Colonic mucosa (tissue), 4 donors: ENCODE measurements around the gene KEL. TPM values are rescaled to one million over a fixed set of nuclear protein-coding genes. Genes with fewer than 3 reads are reported as not detected.

Source experiments
- DNase-seq: peaks from one replicate; pipeline ENCODE4 v3.0.0-alpha.2; 2020
- H3K27ac ChIP-seq: fragments of 200-600 bp; one replicate; pipeline ENCODE4 v1.8.0; 2021
- H3K27me3 ChIP-seq: fragments of 200-600 bp; one replicate; pipeline ENCODE4 v1.8.0; 2021
- H3K36me3 ChIP-seq: fragments of 200-600 bp; one replicate; pipeline ENCODE4 v1.8.0; 2021
- H3K4me1 ChIP-seq: fragments of 200-600 bp; one replicate; pipeline ENCODE4 v1.8.0; 2021; ENCODE audit warnings: mild to moderate bottlenecking
- H3K4me3 ChIP-seq: fragments of 200-600 bp; one replicate; pipeline ENCODE4 v1.8.0; 2021
- H3K9ac ChIP-seq, 2 donors: one replicate each; pipeline ENCODE4 v1.7.0; 2013; ENCODE audit warnings: control low read depth in 2 of 2, low read depth in 2 of 2, low read length in 2 of 2
- H3K9me3 ChIP-seq: fragments of 200-600 bp; one replicate; pipeline ENCODE4 v1.8.0; 2021
- intact Hi-C: fragments of 100-400 bp; cut with DNase I; formaldehyde crosslinking; loops from one replicate; pipeline ENCODE4 v1.14.1; 2022
- total RNA-seq, 2 donors: library from RNA; stranded (reverse); fragmentation: NEBNext Ultra II Directional in 1 of 2; extraction: Animal tissue kit (Norgen Biotek cat#: 25700) in 1 of 2; gene quantifications; one replicate each; pipeline ENCODE4 v1.2.1, GENCODE V29; 2021
- TF ChIP-seq, protein P1 (sequence below): fragments of 200-600 bp; IDR thresholded peaks from one replicate; pipeline ENCODE4 v1.8.0; 2022; ENCODE audit warnings: antibody characterized with exemption, mild to moderate bottlenecking
- donor health status: healthy.
- donor health status: DM: no; HTN: no; CAD: no.
- donor health status: DM: no; HTN: no; CAD: no.

The KEL gene
- total RNA-seq, 2 donors from 2014 or later: 0.77 TPM; not detected in 1

DNA sequence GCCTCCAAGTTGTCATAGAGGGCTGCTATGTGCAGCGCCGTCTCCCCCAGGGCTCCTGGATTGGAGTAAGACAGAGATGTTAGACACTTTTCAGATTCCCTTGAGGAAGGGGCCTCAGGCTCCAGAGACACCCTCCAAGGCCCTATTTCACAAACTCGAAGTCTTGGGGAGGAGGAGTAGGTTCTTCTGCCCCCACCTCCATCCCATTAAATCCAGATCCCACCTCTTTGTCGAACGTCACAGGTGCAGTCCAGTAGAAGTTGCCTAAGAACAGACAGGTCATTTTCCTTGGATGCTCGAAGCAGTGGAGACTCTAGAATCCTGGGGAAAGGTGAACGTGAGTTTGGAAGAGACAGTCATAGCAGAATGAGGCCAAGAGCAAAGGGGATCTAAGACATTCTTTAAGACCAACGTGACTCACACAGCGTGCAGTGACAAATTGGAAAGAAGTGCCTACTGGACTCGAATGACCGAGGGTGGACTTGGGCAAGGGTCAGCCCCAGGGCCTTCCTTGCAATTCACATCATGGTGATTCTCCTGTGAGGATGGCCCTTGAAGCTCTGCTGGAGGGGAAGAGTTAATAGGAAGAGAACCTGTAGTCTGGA, 31.9 kb downstream of the KEL start:
- no peaks in the 10 kb centered on the region for H3K4me1 ChIP-seq
- intact Hi-C loops: no loop called here
- no peak for DNase-seq
- H3K9me3 ChIP-seq: no peaks in the 10 kb centered on the region
- H3K9ac ChIP-seq: no peak overlapping the region
- TF ChIP-seq, protein P1, sequence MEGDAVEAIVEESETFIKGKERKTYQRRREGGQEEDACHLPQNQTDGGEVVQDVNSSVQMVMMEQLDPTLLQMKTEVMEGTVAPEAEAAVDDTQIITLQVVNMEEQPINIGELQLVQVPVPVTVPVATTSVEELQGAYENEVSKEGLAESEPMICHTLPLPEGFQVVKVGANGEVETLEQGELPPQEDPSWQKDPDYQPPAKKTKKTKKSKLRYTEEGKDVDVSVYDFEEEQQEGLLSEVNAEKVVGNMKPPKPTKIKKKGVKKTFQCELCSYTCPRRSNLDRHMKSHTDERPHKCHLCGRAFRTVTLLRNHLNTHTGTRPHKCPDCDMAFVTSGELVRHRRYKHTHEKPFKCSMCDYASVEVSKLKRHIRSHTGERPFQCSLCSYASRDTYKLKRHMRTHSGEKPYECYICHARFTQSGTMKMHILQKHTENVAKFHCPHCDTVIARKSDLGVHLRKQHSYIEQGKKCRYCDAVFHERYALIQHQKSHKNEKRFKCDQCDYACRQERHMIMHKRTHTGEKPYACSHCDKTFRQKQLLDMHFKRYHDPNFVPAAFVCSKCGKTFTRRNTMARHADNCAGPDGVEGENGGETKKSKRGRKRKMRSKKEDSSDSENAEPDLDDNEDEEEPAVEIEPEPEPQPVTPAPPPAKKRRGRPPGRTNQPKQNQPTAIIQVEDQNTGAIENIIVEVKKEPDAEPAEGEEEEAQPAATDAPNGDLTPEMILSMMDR: no peak
- H3K27ac ChIP-seq: no peak overlapping the region
- H3K4me3 ChIP-seq: no peak overlapping the region
- H3K36me3 ChIP-seq: no peaks in the 10 kb centered on the region
- H3K27me3 ChIP-seq: no peaks in the 10 kb centered on the region

DNA sequence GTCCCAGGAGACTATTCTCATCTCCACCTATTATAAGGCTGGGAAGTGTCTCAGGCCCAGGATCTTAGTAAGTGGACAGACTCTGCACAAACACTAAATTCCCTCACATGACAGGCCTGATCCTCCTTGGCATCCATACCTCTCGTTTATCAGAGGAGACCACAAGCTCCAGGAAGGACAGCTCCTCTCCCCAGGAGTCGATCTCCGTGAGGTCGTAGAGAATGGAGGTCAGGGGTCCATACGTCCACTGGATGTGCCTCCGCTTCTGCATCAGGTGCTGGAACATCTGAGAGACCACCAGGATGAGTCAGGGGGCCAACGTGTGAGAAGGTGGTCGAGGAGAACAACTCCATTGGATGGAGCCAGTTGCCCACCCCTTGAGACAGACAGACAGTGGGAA, 34.2 kb downstream of the KEL start:
- DNase-seq: no peak
- H3K36me3 ChIP-seq: no peaks in the 10 kb centered on the region
- no peak overlapping the region for H3K4me3 ChIP-seq
- TF ChIP-seq, protein P1: no peak
- H3K27me3 ChIP-seq: no peaks in the 10 kb centered on the region
- no peaks in the 10 kb centered on the region for H3K9me3 ChIP-seq
- intact Hi-C loops: no loop called here
- H3K4me1 ChIP-seq: no peaks in the 10 kb centered on the region
- peak overlapping the region; percentile 32 for H3K27ac ChIP-seq
- H3K9ac ChIP-seq: no peak overlapping the region

DNA sequence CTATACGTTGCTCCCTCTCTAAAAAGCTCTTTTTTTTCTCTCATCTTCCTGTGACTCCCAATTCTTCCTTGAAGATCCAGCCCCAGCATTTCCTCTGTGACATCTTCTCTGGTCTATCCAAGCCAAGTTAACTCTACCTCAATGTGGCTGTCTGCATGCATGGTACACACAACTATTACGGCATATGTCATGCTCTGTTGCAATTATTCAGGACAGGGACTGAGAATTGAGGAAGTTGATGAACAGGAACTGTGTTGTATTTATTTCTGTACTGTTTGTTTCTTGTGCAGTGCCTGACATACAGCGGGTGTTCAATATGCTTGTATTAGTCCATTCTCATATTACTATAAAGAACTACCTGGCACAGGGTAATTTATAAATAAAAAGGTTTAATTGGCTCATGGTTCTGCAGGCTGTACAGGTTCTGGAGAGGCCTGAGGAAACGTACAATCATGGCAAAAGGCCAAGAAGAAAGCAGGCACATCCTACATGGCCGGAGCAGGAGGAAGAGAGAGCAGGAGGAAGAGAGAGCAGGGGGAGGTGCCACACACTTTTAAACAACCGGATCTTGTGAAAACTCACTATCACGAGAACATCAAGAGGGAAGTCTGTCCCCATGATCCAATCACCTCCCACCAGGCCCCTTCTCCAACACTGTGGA, 34.9 kb downstream of the KEL start:
- H3K9ac ChIP-seq: no peak overlapping the region
- no peaks in the 10 kb centered on the region for H3K36me3 ChIP-seq
- H3K27ac ChIP-seq: peak overlapping the region; percentile 32
- TF ChIP-seq, protein P1: no peak
- no peaks in the 10 kb centered on the region for H3K9me3 ChIP-seq
- H3K4me3 ChIP-seq: no peak overlapping the region
- H3K27me3 ChIP-seq: no peaks in the 10 kb centered on the region
- DNase-seq: no peak
- intact Hi-C loops: no loop called here
- H3K4me1 ChIP-seq: no peaks in the 10 kb centered on the region

DNA sequence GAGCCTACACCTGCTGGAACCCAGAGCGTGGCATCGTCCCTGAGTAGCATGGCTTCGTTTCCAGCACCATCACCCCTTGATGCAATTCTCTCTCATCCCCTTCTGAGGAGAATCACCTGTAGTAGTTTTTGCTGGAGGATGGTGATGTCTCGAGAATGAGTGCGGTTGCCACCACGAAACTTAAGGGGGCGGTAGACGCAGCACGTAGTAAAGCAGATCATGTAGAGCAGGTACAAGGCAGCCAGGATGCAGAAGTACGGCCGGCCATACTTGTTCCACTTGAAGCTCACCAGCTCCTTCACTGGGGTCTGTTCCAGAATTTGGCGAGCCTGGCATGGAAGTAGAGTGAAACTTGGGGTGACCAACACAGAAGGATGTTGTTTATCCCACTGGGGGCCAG, 36.8 kb downstream of the KEL start:
- no peaks in the 10 kb centered on the region for H3K9me3 ChIP-seq
- H3K27me3 ChIP-seq: no peaks in the 10 kb centered on the region
- H3K4me1 ChIP-seq: no peaks in the 10 kb centered on the region
- H3K4me3 ChIP-seq: no peak overlapping the region
- DNase-seq: no peak
- TF ChIP-seq, protein P1: no peak
- H3K9ac ChIP-seq: no peak overlapping the region
- intact Hi-C loops: no loop called here
- H3K27ac ChIP-seq: no peak overlapping the region
- H3K36me3 ChIP-seq: no peaks in the 10 kb centered on the region

DNA sequence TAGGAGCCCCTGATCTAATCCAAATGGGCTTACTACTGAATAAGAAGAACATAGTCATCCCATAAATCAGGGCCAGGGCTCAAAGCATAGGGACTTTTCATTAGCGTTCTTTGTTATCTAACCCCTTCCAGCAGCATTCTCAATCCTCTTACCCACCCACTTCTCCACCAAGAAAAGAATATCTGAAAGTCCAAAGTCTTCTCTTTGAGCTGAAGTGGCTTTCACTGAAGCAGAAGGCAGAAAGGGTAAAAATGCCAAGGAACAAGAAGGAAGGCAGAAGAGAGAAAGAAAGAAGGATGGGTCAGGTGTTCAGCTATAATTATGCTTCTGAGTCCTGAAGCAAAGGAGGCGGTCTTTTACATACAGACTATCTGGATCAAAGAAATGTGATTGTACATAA, 38.8 kb downstream of the KEL start:
- H3K27me3 ChIP-seq: no peaks in the 10 kb centered on the region
- TF ChIP-seq, protein P1: no peak
- H3K4me1 ChIP-seq: no peaks in the 10 kb centered on the region
- H3K4me3 ChIP-seq: no peak overlapping the region
- H3K9ac ChIP-seq: no peak overlapping the region
- no peaks in the 10 kb centered on the region for H3K36me3 ChIP-seq
- H3K27ac ChIP-seq: no peak overlapping the region
- intact Hi-C loops: no loop called here
- H3K9me3 ChIP-seq: no peaks in the 10 kb centered on the region
- no peak for DNase-seq
